K562 (cell line): ENCODE data around the gene HSPA1B. TPM values are rescaled to one million over a fixed set of nuclear protein-coding genes. Genes with fewer than 3 reads are reported as not detected.

Source experiments
- CBFA2T2 ChIP-seq: fragments of 450-650 bp; conservative IDR thresholded peaks from 2 replicates; pipeline ENCODE4 v1.6.1; 2017; ENCODE audit warnings: mild to moderate bottlenecking
- GATAD2B ChIP-seq: fragments of 450-650 bp; IDR thresholded peaks from 2 replicates; pipeline ENCODE4 v1.6.1; 2017; ENCODE audit warnings: mild to moderate bottlenecking, borderline replicate concordance
- NFATC3 ChIP-seq: fragments of 450-650 bp; IDR thresholded peaks from 2 replicates; pipeline ENCODE4 v1.6.1; 2017; ENCODE audit warnings: mild to moderate bottlenecking
- OTX1 ChIP-seq: fragments of 450-650 bp; formaldehyde crosslinking; IDR thresholded peaks from 2 replicates; pipeline ENCODE4 v1.4.0; 2022; ENCODE audit warnings: mild to moderate bottlenecking
- PCBP1 ChIP-seq: fragments of 200-400 bp; formaldehyde crosslinking; IDR thresholded peaks from 2 replicates; pipeline ENCODE4 v1.6.1; 2018; ENCODE audit warnings: mild to moderate bottlenecking, low read depth, low read length; ENCODE audit not compliant: poor library complexity, severe bottlenecking
- RBBP5 ChIP-seq: fragments of 200-600 bp; sonication (generic); IDR thresholded peaks from 2 replicates; pipeline ENCODE4 v1.6.1; 2012; ENCODE audit warnings: borderline replicate concordance, mild to moderate bottlenecking, low read length, control low read depth, inconsistent platforms; ENCODE audit not compliant: insufficient read depth, poor library complexity, severe bottlenecking
- RBM22 ChIP-seq: fragments of 200-400 bp; formaldehyde crosslinking; IDR thresholded peaks from 2 replicates; pipeline ENCODE4 v1.6.1; 2018; ENCODE audit warnings: low read length, low read depth; ENCODE audit not compliant: poor library complexity, severe bottlenecking
- SMAD3 ChIP-seq: fragments of 450-650 bp; formaldehyde crosslinking; conservative IDR thresholded peaks from 2 replicates; pipeline ENCODE4 v1.4.0; 2020; ENCODE audit warnings: mild to moderate bottlenecking
- SMC3 ChIP-seq: conservative IDR thresholded peaks from 2 replicates; pipeline ENCODE4 v1.6.1; 2011; ENCODE audit warnings: low read depth, low read length, improper control_type of control experiment; ENCODE audit not compliant: insufficient read depth
- YY1 ChIP-seq, 3 experiments: IDR thresholded peaks; 2 replicates each; pipeline ENCODE4 v1.6.1; 2011; ENCODE audit warnings: low read length in 2 of 3, mild to moderate bottlenecking in 2 of 3, moderate library complexity in 2 of 3, borderline replicate concordance in 1 of 3, control low read depth in 1 of 3, low read depth in 1 of 3; ENCODE audit not compliant: insufficient read depth in 3 of 3, insufficient replicate concordance in 2 of 3, control insufficient read depth in 1 of 3, insufficient read length in 1 of 3; ENCODE audit errors: extremely low read depth in 1 of 3
- ZNF408 ChIP-seq: fragments of 250-450 bp; sonication (Bioruptor Pico); IDR thresholded peaks from 2 replicates; pipeline ENCODE4 v1.4.0; 2020; ENCODE audit warnings: low read depth, mild to moderate bottlenecking, moderate library complexity
- ZNF551 ChIP-seq: fragments of 250-450 bp; sonication (Bioruptor Pico); IDR thresholded peaks from 2 replicates; pipeline ENCODE4 v1.5.0; 2021; ENCODE audit warnings: mild to moderate bottlenecking, moderate library complexity
- ZNF57 ChIP-seq: fragments of 450-650 bp; formaldehyde crosslinking; IDR thresholded peaks from 2 replicates; pipeline ENCODE4 v1.4.0; 2020; ENCODE audit warnings: mild to moderate bottlenecking, moderate library complexity
- polyA plus RNA-seq, 8 experiments: library from polyadenylated mRNA; depleted of rRNA in 4 of 8; stranded (reverse) in 5 of 8; unstranded in 3 of 8; fragments of >200 nt; fragmentation: Nextera tagmentation in 2 of 8; fragmentation: Illumina TruSeq in 1 of 8; extraction: Ambion mirVana in 2 of 8; extraction: Trizol in 1 of 8; gene quantifications; 2 replicates each; pipeline versions ENCODE4 v1.2.1 to v1.2.3, GENCODE V29; 2011 to 2014; ENCODE audit warnings: inconsistent platforms in 1 of 8, missing spikeins in 1 of 8
- total RNA-seq, 7 experiments: library from RNA; depleted of rRNA in 6 of 7; stranded (reverse); fragments of >200 nt in 6 of 7; fragmentation: Illumina TruSeq in 2 of 7; extraction: Trizol in 2 of 7; gene quantifications; 2 replicates each; pipeline versions ENCODE4 v1.2.1 to v1.2.3, GENCODE V29; 2011 to 2021; ENCODE audit warnings: low replicate concordance in 1 of 7
- TF ChIP-seq, protein P1 (sequence below): fragments of 250-450 bp; sonication (Bioruptor Pico); IDR thresholded peaks from 2 replicates; pipeline ENCODE4 v1.8.0; 2022; ENCODE audit warnings: inconsistent platforms
- TF ChIP-seq, protein P2 (sequence below): fragments of 450-650 bp; IDR thresholded peaks from 2 replicates; pipeline ENCODE4 v1.7.0; 2016; ENCODE audit warnings: borderline replicate concordance
- TF ChIP-seq, protein P3 (sequence below): sonication (generic); formaldehyde crosslinking; IDR thresholded peaks from 2 replicates; pipeline ENCODE4 v1.8.0; 2022; ENCODE audit warnings: mild to moderate bottlenecking, missing genetic modification reagents
- TF ChIP-seq, protein P4 (sequence below): fragments of 450-650 bp; conservative IDR thresholded peaks from 2 replicates; pipeline ENCODE4 v1.6.1; 2016; ENCODE audit warnings: missing genetic modification characterization, low read depth, mild to moderate bottlenecking, control low read depth, missing compliant biosample characterization
- TF ChIP-seq, protein P5 (sequence below): fragments of 250-450 bp; sonication (Bioruptor Pico); IDR thresholded peaks from 2 replicates; pipeline ENCODE4 v1.5.0; 2021; ENCODE audit warnings: mild to moderate bottlenecking, borderline replicate concordance

Gene HSPA1B
- total and polyA plus RNA-seq, 9 of the 15 experiments (the other 6 are each of a cell fraction or from before 2014, with no cell fraction given): 0.27 to 227 (median 51.2) TPM

DNA sequence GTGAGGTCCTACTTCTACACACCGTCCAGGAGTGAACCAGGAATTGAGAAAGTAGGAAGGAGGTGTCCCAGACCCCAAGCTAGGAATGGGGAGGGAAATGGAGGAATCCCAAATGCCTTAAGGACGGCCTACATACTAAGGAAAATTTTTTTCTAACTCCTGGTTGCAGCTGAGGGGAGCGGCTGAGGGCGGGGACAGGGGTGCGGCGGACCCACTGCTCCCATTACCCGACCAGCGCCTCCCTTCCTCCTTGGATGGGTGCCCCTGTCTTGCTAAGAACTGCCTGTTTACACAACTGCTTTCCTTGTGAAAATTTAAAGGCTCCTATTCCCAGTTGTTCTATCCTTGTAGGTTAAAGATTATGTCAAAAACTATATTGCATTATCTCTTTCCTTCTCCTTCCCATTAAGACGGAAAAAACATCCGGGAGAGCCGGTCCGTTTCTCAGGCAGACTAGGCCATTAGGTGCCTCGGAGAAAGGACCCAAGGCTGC, 699 bp upstream of the HSPA1B start (continued):
- no peak for TF ChIP-seq ZNF551 (CRISPR knock-in tag)
- TF ChIP-seq PCBP1: no peak
- TF ChIP-seq, protein P1, sequence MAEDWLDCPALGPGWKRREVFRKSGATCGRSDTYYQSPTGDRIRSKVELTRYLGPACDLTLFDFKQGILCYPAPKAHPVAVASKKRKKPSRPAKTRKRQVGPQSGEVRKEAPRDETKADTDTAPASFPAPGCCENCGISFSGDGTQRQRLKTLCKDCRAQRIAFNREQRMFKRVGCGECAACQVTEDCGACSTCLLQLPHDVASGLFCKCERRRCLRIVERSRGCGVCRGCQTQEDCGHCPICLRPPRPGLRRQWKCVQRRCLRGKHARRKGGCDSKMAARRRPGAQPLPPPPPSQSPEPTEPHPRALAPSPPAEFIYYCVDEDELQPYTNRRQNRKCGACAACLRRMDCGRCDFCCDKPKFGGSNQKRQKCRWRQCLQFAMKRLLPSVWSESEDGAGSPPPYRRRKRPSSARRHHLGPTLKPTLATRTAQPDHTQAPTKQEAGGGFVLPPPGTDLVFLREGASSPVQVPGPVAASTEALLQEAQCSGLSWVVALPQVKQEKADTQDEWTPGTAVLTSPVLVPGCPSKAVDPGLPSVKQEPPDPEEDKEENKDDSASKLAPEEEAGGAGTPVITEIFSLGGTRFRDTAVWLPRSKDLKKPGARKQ (CRISPR knock-in tag): no peak
- TF ChIP-seq, protein P2, sequence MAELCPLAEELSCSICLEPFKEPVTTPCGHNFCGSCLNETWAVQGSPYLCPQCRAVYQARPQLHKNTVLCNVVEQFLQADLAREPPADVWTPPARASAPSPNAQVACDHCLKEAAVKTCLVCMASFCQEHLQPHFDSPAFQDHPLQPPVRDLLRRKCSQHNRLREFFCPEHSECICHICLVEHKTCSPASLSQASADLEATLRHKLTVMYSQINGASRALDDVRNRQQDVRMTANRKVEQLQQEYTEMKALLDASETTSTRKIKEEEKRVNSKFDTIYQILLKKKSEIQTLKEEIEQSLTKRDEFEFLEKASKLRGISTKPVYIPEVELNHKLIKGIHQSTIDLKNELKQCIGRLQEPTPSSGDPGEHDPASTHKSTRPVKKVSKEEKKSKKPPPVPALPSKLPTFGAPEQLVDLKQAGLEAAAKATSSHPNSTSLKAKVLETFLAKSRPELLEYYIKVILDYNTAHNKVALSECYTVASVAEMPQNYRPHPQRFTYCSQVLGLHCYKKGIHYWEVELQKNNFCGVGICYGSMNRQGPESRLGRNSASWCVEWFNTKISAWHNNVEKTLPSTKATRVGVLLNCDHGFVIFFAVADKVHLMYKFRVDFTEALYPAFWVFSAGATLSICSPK: no peak
- TF ChIP-seq ZNF408 (CRISPR knock-in tag): peak; percentile 74; the same call in 1 of the 2 replicates
- TF ChIP-seq ZNF57 (CRISPR knock-in tag): 0 out of 2 replicates have a peak, but pooled peaks have one; percentile 78
- TF ChIP-seq NFATC3: peak; percentile 71; the same call in 1 of the 2 replicates
- no peak for TF ChIP-seq CBFA2T2
- TF ChIP-seq, protein P3, sequence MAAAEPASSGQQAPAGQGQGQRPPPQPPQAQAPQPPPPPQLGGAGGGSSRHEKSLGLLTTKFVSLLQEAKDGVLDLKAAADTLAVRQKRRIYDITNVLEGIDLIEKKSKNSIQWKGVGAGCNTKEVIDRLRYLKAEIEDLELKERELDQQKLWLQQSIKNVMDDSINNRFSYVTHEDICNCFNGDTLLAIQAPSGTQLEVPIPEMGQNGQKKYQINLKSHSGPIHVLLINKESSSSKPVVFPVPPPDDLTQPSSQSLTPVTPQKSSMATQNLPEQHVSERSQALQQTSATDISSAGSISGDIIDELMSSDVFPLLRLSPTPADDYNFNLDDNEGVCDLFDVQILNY: no peak
- peak; percentile 87; the same call in 1 of the 2 replicates for TF ChIP-seq OTX1 (CRISPR knock-in tag)
- no peak for TF ChIP-seq RBBP5
- peak; percentile 83 for TF ChIP-seq SMAD3 (CRISPR knock-in tag)
- no peak for TF ChIP-seq RBM22
- no peak for TF ChIP-seq SMC3
- no peak for TF ChIP-seq GATAD2B
- TF ChIP-seq, protein P4, sequence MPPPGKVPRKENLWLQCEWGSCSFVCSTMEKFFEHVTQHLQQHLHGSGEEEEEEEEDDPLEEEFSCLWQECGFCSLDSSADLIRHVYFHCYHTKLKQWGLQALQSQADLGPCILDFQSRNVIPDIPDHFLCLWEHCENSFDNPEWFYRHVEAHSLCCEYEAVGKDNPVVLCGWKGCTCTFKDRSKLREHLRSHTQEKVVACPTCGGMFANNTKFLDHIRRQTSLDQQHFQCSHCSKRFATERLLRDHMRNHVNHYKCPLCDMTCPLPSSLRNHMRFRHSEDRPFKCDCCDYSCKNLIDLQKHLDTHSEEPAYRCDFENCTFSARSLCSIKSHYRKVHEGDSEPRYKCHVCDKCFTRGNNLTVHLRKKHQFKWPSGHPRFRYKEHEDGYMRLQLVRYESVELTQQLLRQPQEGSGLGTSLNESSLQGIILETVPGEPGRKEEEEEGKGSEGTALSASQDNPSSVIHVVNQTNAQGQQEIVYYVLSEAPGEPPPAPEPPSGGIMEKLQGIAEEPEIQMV: peak; percentile 62; the same call in 1 of the 2 replicates
- TF ChIP-seq, protein P5, sequence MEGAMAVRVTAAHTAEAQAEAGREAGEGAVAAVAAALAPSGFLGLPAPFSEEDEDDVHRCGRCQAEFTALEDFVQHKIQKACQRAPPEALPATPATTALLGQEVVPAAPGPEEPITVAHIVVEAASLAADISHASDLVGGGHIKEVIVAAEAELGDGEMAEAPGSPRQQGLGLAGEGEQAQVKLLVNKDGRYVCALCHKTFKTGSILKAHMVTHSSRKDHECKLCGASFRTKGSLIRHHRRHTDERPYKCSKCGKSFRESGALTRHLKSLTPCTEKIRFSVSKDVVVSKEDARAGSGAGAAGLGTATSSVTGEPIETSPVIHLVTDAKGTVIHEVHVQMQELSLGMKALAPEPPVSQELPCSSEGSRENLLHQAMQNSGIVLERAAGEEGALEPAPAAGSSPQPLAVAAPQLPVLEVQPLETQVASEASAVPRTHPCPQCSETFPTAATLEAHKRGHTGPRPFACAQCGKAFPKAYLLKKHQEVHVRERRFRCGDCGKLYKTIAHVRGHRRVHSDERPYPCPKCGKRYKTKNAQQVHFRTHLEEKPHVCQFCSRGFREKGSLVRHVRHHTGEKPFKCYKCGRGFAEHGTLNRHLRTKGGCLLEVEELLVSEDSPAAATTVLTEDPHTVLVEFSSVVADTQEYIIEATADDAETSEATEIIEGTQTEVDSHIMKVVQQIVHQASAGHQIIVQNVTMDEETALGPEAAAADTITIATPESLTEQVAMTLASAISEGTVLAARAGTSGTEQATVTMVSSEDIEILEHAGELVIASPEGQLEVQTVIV (CRISPR knock-in tag): no peak; the same call in 1 of the 2 replicates
- peak in 2 of 3 experiments; percentile 17 to 43 for TF ChIP-seq YY1 (IDR thresholded peaks at IDR 0.05; ENCODE audit: borderline replicate concordance in 1 of 3, control insufficient read depth in 1 of 3, extremely low read depth in 1 of 3, insufficient read depth in 3 of 3, insufficient read length in 1 of 3, insufficient replicate concordance in 2 of 3, low read depth in 1 of 3, low read length in 2 of 3)
